DMS 273 (cell line): ENCODE results near the gene FRMD5.
"Not testable (repeated sequence)": the region's sequence is repeated elsewhere in the genome, so short reads cannot be mapped to it uniquely, and the experiment has no call there.

Experiments used
- DNase-seq: peaks from one replicate; lab custom pipeline; 2025; ENCODE audit not compliant: unreplicated experiment; lab: John Stamatoyannopoulos, UW

Gene FRMD5

DNA sequence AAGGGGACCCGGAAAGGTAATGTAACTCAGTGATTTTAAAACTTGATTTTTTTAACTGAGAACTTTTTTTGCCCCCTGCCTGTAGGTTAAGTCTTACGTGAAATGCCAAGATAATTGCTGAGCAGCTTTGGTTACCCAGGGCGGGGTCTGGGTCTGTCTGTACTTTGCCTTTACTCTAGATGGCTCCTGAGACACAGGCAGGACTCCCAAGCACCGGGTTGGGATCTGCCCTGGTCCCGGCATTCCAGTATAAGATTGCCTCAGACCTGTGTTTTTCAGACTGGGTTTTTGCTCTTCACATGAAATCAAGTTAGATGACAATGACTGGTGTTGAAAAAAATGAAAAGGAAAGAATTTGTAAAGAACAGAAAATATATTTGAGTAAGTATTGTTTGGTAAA, 328.0 kb downstream of the FRMD5 start:
- no peak for DNase-seq

DNA sequence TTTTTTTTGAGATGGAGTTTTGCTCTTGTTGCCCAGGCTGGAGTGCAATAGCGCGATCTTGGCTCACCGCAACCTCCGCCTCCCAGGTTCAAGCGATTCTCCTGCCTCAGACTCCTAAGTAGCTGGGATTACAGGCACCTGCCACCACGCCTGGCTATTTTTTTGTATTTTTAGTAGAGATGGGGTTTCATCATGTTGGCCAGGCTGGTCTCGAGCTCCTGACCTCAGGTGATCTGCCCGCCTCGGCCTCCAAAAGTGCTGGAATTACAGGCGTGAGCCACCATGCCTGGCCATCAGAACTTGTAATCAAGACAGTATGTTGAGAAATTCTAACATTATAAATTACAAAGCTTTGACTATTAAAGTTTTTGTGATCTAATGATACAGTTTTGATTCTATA, 328.4 kb downstream of the FRMD5 start:
- DNase-seq: not testable (repeated sequence)

DNA sequence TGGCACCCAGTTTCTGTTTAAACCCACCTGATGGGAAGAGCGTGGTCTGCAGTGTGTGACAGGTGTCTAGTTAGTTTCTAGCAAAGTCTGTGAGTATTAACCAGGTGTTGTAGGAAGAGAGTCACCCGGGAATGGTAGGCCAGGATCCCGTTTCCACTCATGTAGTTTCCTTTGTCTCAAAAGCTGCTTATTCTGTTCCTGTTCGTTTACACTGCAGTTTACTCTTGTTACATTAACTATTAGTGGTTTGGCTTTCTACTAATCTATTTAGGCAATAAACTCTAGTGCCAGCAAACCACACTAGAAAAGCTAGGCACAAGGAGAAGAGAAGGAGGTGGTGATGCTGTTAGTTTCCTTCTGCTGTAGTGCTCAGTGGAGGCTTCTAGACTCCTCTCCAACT, 335.5 kb downstream of the FRMD5 start:
- DNase-seq: no peak

DNA sequence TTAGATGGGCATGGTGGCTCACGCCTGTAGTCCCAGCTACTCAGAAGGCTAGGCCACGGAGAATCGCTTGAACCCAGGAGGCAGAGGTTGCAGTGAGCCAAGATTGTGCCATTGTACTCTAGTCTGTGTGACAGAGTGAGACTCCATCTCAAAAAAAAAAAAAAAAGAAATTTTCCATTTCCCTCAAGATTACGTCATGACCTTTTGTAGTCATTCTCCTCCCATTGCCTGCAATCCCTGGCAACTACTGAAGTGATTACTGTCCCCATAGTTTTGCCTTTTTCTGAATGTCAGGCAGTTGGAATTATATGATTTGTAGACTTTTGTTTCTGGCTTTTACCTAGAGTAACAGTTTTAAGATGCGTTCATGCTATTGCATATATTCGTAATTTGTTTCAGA, 340.3 kb downstream of the FRMD5 start:
- DNase-seq: no peak

DNA sequence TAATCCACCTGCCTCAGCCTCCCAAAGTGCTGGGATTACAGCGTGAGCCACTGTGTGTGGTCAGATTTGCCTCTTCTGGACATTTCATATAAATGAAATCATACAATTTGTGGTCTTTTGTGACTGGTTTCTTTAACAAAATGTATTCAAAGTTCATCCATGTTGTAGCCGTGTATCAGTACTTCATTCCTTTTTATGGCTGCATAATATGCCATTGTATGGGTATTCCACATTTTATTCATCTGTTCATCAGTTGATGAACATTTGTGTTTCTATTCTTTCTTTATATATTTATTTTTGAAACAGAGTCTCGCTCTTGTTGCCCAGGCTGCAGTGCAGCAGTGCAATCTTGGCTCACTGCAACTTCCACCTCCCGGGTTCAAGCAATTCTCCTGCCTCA, 342.5 kb downstream of the FRMD5 start:
- DNase-seq: no peak

DNA sequence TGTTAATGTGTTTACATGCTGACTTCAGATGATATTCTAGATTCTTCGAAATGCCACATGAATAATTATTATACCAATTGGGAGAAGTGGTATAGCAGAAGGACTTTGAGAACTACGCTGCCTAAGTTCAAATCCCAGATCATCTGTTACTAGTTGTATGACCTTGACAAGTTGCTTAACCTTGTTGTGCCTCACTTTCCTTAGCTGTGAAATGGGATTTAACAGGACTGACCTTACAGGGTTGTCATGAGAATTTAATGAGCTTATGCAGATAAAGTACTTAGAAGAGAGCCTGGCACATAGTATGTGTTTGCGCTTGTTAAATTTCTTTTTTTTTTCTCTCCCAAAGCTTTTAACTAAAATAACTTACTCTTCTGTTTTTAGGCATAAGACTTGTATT, 343.8 kb downstream of the FRMD5 start:
- DNase-seq: no peak

DNA sequence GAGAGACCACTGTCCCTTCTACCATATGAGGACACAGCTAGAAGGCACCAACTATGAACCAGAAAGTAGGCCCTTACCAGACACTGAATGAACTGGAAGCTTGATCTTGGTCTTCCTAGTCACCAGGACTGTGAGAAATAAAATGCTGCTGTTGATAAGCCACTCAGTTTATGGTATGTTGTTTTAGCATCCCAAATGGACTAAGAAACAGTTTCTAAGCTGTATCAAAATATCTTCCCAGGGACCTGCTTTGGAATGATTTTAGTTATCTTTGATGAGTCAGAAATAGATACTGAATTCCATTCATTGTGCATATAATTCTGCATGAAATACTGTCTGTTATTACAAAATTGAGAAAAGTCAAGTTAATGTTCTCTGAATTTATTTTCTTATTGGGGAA, 349.6 kb downstream of the FRMD5 start:
- DNase-seq: no peak

DNA sequence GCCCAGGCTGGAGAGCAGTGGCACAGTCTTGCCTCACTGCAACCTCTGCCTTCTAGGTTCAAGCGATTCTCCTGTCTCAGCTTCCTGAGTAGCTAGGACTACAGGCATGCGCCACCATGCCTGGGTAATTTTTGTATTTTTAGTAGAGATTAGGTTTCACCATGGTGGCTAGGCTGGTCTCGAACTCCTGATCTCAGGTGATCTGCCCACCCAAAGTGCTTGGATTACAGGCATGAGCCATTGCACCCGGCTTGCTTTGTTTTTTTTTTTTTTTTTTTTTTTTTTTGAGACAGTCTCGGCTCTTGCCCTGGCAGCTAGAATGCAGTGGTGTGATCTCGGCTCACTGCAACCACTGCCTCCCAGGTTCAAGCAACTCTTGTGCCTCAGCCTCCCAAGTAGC, 362.6 kb downstream of the FRMD5 start:
- not testable (repeated sequence) for DNase-seq

DNA sequence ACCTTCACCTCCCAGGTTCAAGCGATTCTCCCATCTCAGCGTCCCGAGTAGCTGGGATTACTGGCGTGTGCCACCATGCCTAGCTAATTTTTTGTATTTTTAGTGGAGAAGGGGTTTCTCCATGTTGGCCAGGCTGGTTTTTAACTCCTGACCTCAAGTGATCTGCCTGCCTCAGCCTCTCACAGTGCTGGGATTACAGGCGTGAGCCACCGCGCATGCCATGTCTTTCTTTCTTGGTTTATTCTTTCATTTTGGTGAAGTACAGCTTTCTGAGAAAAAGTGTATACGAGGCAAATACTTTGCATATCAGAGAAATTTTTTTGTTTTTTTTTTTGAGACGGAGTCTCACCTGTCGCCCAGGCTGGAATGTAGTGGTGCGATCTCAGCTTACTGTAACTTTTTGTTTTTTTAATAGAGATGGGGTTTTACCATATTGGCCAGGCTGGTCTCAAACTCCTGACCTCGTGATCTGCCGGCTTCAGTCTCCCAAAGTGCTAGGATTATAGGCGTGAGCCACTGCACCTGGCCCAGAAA, 363.5 kb downstream of the FRMD5 start:
- not testable (repeated sequence) for DNase-seq

DNA sequence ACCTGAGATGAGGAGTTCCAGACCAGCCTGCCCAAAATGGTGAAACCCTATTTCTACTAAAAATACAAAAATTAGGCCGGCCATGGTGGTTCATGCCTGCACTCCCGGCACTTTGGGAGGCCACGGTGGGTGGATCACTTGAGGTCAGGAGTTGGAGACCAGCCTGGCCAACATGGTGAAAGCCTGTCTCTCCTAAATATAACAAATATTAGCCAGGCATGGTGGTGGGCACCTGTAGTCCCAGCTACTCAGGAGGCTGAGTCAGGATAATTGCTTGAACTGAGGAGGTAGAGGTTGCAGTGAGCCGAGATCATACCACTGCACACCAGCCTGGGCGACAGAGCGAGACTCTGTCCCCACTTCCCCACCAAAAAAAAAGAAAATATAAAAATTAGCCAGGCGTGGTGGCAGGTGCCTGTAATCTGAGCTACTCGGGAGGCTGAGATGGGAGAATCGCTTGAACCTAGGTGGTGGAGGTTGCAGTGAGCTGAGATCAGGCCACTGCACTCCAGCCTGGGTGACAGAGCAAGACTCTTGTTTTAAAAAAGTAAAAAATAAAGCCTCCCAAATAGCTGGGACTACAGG, 364.3 kb downstream of the FRMD5 start:
- not testable (repeated sequence) for DNase-seq

DNA sequence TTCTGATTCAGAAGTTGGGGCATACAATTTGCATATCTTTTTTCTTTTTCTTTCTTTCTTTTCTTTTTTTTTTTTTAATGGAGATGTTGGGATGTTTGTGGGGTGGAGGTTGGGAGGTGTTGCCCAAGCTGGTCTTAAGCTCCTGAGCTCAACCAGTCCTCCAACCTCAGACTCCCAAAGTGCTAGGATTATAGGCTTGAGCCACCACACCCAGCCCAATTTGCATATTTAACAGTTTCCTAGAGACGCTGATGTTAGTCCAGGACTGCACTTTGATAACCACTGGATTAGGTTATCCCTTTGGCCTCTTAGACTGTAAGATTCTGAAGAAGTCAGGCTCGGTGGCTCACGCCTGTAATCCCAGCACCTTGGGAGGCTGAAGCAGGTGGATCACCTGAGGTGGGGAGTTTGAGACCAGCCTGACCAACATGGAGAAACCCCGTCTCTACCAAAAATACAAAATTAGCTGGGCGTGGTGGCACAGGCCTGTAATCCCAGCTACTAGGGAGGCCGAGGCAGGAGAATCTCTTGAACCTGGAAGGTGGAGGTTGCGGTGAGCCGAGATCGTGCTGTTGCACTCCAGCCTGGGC, 365.0 kb downstream of the FRMD5 start:
- not testable (repeated sequence) for DNase-seq

DNA sequence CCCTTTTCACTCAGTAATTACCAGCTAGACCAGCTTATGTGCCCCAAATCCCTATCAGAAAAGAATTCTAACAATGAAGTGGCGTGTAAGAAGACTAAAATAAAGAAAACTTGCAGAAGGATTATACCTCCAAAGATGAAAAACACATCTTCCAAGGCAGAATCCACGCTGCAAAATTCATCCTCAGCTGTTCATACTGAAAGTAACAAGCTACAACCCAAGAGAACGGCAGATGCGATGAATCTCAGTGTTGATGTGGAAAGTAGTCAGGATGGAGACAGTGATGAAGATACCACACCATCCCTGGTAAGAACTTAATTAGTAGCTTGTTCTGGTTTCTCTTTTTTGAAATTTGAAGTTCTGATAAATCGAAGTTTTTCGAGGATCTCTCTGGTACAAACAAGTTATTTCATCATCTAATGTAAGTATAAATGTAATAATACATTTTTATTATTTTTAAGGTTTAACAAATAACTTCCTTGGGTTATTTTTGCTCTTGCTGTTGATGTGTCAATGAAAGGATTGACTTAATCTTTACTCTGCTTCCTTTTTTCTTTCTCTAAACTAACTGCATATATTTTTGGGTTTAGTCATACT, 366.9 kb downstream of the FRMD5 start:
- peak; percentile 19 for DNase-seq

DNA sequence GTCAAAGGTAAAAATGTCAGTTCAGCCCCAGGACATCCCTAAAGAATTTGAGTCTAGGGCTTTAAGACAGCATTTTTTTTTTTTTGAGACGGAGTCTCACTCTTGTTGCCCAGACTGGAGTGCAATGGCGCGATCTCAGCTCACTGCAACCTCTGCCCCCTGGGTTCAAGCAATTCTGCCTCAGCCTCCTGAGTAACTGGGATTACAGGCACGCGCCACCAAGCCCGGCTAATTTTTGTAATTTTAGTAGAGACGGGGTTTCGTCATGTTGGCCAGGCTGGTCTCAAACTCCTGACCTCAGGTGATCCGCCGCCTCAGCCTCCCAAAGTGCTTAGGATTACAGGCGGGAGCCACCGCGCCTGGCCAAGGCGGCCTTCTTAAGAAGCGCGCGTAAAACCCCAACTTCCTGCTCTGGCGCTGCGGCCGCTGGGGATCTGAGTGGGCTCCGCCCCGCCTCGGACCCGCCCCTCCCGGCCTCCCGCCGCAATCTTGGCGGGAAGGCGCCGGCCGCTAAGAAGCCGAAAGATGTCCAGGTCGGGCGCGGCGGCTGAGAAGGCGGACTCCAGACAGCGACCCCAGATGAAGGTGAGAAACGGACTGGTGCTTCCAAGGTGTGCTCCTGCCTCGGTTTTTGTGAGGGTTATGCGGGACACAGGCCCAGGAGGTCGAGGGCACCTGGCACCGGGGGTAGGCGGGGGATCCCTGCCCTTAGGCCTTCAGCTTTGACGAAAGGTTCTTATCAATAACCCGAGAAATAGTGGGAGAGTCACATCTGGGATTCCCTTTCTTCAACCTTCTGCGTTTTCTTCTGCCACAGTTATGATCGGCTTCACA, 368.3 kb downstream of the FRMD5 start, which contains the start of gene WDR76:
Gene WDR76 (plus strand): TSS at position 495 of the 834 bp plus-strand sequence. CDS start 31 bp downstream, at position 526.
- peak; percentile 93 for DNase-seq

DNA sequence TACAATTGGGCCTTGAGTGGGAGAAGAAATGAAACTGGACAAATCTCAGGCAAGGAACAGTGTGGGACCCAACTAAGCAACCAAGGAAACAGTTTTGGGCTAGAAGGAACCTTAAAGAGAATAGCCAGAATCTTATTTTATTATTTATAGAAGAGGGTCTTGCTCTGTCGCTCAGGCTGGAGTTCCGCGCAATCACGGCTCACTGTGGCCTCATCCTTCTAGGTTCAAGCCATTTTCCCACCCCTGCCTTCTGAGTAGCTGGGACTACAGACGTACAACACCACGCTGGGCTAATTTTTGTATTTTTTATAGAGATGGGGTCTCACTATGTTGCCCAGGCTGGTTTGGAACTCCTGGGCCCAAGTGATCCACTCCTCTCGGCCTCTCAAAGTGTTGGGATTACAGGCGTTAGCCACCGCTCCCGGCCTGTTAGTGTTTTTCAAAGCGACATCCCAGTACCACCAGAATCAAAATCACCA, 369.0 kb downstream of the FRMD5 start:
- no peak for DNase-seq

DNA sequence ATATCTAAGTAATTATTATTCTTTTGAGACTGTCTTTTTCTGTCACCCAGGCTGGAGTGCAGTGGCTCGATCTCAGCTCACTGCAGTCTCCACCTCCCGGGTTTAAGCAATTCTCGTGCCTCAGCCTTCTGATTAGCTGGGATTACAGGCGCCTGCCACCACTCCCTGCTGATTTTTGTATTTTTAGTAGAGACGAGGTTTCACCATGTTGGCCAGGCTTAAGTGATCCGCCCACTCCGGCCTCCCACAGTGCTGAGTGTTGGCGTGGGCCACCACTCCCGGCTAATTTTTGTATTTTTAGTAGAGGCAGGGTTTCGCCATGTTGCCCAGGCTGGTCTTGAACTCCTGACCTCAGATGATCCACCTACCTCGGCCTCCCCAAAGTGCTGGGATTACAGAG, 369.8 kb downstream of the FRMD5 start:
- DNase-seq: not testable (repeated sequence)

DNA sequence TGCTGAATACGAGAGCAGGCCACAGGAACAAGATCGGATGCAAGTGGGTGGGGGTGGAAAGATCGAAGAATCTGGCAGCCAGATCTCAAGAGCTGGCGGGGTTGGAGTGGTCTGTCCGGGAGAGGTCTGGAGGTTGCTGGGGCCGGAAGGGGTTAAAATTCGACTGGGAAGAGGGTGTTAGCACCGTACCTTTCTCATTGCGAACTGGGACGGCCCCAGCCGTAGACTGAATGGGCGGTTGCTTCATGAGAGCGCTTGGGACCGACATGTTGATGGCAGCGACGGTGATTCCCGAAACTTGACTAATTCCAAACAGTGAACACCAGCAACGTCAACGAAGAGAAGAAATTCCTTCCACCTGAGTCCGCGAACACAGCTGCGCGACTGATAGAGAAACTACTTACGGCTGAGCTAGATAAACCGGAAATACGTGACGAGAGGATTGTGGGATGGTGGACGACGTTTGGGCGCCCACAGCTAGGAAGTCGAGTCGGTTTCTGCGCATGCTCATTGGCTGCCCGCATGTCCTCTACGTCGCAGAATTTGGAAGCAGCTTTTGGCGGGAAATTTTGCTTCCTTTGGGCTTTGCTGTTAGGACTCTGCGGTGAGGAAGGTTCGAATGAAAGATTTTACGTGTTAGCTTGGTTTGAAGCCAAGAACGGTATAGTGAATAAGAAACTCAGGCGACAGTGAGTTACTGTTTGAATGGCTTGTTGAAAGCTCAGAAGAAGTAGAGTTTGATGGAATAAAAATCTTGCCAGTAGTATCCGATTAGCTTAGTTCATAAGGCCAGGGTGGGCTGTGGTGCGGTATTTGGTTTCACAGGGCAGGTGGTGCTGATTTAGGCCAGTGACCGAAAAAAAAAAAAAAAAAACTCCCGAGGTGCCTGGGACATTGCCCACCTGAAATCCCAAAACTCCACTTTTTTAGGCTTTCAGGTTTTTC, 370.5 kb downstream of the FRMD5 start, which contains the start of gene MFAP1:
Gene MFAP1 (minus strand): TSS at position 389 of the 945 bp plus-strand sequence. CDS start 121 bp downstream, at position 268.
- DNase-seq: peak; percentile 96

DNA sequence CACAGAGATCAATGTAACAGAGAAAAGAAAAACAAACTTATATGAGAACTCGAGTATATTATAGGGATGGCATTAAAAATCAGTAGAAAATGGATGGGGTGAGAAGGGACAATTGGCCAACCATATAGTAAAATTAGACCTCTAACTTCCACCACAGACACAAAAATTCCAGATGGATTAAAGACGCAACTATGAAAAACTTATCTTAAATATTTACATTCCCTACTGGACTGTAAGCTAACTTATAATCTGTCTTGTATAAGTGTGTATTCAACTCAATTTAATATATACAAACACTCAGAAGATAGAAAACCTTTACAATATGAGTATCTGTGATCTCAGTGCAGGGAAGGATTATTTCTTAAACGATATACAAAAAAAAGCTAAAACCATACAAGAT, 373.6 kb downstream of the FRMD5 start:
- DNase-seq: no peak
